Pons (tissue), 1 donor: ENCODE measurements around the gene PARL.
A peak's percentile ranks its signal among the peaks of the same experiment; 100 is the strongest.

ENCODE experiments used
- DNase-seq: peaks from one replicate; pipeline ENCODE4 v3.0.0-alpha.2; 2016; ENCODE audit warnings: low spot score

PARL gene

DNA sequence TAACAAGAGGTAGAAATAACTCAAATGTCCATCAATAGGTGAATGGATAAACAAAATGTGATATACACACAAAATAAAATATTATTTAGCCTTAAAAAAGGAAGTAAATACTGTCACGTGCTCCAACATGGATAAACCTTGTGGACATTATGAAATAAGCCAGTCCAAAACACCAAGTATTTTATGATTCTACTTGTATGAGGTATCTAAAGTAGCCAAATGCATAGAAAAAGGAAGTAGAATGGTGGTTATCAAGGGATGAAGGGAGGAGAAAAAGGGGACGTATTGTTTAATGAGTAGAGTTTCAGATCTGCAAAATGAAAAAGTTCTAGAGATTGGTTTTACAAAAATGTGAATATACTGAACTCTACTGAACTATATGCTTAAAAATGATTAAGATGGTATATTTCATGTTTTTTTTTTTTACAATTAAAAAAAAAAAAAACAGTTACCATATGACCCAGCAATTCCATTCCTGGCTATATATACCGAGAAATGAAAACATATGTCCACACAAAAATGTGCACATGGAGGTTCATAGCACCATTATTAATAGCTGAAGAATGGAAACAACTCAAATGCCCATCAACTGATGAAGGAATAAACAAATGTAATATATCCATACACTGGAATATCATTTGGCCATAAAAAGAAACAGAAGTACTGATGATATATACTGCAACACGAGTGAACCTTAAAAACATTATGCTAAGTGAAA, 30.2 kb downstream of the PARL start:
- DNase-seq: no peak

DNA sequence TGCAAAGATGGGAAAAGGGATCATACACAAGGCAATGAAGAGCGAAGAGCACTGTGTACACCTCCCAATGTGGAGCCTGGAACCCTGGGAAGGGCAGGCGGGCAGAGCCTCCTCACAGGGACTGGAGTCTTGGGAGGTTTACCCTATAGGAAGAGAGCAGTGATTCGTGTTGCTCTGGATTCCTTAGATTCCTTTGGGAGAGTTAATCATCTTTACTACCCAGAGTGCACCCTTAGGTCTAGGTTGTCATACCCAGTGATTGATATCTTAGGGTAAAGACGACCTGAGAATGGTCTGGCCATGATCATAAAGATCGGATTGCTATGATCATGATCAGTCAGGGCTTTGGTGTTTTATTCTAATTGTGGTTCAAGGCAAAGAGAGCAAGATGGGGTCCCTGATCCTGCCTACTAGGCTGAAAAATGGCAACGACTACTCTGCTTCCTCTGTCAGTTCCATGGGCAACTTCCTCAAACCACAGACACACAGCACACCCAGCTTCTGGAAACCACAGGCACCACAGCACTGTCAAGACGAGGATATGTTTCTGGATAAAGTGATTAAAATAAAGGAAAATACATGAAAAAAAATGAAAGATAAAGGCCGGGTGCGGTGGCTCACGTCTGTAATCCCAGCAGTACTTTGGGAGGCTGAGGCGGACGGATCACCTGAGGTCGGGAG, 38.9 kb downstream of the PARL start:
- DNase-seq: no peak

DNA sequence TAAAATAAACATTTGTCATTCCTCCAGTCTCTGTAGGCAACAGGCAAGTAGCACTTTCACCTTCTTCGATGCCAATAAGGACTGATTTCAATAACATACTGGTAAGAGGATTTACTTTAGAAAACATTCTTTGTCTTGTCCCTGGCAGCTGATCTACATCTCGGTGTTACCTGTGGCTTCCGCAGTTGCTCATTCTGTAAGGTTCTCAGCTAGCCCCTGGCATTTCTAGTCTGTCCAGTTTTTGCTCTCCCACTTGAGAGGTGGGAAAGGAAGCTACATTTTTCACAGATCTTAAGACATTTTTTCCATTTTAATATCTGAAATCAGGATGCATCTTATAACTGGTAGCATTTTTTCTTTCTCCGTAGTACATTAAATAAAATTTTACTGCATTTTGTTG, 39.6 kb downstream of the PARL start:
- DNase-seq: no peak

DNA sequence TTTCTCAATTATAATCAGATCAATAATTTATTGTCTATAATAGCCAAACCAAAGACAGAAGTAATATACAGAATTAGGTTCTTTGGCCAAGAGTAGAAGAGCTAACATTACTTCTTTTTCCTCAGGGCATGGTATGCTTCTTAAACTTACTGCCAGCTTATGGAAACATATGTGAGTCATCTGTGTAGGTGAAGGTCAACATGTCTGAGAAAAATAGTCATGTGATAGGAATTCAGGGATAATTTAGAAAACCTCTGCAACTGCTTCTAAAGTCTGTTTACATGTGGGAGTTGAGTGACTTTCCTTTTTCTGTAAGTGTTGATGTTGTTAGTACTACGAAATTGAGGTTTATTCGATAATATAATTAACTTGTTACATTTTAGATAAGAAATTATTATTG, 40.1 kb downstream of the PARL start:
- DNase-seq: no peak

DNA sequence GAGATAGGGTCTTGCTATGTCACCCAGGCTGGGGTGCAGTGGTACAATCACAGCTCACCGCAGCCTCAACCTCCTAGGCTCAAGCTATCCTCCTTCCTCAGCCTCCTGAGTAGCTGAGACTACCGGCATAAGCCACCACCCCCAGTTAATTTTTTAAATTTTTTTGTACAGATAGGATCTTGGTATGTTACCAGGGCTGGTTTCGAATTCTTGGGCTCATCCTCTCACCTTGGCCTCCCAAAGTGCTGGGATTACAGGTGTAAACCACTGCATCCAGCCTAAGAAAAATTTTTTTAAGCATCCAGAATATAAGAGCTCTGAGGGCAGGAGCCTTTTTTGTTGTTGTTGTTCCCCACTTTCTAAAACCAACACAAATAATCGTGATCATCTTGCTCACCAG, 44.9 kb downstream of the PARL start:
- DNase-seq: no peak

DNA sequence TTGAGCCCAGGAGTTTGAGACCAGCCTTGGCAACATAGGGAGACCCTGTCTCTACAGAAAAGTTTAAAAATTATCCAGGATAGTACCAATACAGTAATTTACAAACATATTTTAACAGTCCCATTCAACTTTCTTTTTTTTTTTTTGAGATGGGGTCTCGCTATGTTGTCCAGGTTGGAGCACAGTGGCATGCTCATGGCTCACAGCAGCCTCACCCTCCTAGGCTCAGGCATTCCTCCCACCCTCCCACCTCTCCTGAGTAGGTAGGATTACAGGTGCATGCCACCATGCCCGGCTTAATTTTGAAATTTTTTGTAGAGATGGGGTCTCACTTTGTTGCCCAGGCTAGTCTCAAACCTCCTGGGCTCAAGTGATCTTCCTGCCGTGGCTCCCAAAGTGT, 46.8 kb downstream of the PARL start:
- no peak for DNase-seq

DNA sequence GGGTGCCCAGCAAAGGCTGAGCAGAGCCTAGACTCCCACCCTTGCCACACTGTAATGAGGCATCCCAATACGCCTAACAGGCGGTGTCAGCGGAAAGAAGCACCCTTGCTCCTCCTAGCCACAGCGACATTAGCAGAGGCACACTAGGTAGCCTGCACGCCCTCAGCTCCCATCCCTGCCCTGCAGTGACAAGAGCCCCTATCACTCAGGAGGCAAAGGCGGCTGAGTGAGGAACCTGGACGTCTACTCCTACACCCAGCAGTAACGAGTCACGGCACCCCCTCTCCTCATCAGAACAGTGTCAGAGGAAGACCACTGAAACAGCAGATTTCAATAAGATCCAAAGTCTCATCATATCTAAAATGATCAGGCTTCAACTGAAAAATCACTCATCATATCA, 47.3 kb downstream of the PARL start:
- no peak for DNase-seq

DNA sequence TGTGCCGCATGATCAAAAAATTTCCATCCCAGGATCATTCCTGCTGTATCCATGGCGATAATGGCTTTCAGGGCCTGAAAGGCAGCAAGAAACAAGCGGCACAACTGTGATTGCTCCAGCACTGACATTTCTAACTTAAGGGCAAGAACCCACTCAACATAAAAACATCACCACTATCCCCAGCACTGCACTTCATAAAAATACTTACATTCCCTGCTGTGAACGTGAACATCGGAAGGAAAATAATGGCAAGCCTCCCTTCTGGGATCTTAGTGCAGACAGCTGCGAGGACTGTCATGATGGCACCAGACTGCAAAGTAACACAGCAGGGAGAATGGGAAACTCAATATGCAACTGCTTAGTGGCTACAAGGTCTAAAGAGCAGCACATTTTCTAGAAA, 51.2 kb downstream of the PARL start:
- DNase-seq: no peak

DNA sequence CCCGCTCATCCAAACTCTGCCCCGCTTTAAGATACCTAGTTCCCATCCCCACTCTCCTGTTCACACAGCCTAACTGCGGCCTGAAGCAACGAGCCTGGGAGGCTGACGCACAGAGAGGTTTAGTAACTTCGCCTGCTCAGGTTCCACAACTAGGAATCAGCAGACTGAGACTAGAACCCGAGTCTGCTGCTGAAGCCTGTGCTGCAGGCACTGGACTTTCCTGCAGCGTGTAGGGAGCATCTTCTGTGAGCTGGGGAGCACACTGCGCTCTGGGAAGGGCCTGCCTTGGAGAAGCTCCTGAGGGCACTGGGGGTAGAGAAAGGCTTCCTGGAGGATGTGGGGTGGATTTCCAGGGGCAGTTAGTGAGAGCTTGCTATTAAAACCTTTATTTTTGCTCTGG, 54.5 kb downstream of the PARL start:
- DNase-seq: no peak

DNA sequence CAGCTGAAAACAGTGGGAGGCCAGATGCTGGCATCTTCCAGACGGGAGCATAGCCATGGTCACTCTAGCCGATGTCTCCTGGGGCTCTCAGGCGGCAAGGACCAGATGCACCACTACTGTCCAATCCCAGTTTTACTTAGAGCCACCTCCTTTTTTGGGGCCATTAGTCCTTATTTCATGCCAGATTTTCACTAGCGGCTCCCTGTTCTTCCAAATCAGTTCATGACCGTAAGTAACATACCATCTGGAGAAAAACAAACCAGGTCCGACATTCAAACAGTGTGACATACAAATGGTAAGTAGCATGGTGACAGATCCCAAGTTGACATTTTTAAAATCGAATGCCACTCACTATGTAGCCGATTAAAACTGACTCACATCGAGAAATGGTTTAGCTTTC, 55.2 kb downstream of the PARL start:
- DNase-seq: no peak

DNA sequence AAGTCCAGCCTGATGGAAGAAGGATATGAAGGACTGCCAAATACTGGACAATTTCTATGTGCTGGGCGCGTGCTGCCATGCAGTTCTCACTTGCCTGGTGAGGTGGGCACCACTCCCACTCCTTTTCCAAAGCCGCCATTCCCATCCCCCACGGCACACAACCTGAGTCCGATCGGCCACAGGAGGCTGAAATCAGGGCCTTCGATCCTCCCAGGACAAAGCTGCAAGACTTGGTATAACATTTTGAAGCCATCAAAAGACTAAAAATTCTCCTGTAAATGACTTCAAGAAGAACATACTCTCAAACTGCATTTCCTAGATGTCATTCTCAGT, 56.2 kb downstream of the PARL start:
- DNase-seq: no peak

DNA sequence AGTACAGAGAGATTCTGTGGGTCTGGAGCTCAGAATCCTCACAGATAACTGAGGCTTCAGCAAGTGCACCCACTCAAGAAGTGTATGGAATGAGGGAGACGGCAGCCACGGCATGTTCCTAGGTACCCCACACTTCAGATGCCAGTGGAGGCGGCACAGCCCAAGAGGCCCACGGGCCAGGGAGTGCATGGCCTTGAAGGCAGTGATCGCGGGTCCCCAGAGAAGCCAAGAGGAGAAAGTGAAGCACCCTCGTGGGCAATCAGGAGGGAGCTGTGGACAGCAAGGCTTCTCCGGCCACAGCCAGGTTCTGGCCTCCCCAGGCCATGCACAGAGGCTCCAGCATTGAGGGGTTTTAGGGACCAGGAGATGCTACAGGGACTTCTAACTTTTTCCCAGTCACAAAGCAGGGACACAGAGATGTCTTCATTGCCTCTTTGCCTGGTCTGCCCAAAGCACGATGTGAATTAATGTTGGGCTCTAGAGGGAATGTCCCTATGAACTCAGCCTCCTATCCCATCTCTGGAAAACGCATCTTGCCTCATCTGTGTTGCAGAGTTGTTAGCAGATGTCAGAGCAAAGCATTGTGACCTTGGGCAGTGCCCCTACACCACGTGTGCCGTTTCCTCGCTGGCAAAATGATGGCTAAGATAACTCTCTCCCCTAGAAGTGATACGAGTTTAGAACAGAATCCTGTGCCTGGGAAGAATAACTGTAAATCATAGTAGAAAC, 56.7 kb downstream of the PARL start:
- no peak for DNase-seq

DNA sequence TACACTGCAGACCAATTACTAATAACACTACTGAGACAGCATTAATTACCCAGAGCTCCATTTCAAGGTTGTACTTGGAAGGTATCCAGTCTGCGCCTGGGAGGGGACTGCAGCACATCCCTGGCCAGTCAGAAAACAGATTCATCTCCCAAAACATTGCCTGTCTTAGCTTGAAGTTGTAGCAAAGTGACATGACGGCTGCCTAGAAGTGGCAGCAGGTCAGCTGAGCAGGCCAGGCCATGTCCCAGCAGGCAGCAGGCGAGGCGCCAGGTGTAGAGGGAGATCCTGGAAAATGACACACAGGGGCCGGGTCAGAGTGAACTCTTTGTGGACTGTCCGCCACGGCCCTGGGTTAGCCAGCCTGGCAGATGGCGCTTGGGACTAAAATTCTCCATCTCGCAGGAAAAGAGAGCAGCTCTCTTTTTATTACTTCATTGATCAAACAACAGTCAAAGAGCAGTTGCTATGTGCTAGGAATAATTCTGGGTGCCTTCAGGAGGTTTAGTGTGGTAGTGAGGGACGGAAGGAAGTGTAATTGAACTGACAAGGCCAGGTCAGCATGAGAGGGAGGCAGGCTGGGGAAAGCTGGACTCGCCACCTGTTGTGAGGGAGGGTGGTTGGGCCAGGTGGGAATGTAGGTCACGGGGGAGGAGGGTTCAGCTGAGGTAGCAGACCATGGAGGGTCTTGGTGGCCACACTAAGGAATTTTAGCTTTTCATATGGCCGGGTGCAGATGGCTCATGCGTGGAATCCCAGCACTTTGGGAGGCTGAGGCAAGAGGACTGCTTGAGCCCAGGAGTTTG, 58.0 kb downstream of the PARL start:
- no peak for DNase-seq

DNA sequence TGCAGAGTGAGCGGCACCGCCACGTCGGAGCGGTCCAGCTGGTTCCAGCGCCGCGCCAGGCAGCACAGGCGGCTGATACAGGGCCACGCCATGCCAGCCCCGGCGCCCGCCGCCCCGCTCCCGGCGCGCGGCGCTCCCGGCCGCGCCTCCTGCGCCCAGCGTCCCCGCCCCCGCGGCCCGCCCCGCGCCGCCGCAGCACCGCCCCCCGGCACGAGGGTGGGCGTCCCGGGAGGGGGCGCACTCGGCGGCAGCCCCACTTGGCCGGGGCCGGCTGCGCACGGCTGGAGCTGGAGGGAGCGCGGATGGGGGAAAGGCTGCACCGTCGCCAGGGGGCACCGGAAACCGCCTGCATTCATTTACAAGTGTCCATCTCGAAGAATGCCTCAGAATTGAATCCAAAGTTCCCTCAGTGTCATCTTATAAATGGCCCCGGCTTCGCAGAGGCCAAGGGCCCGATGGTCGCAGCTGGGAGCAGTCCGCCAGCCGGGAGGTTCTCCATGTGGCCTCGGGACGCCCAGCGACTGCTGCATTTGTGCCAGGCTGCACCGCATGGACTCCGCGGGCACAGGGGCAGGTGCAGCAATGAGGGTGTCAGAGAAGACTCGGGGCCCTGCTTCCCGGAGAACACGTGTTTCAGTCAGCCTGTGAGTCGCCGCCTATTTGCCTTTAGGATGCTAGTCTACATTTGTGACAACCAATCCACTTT, 59.1 kb downstream of the PARL start, which contains the start of gene MAP6D1:
Gene MAP6D1, minus strand, starts transcription at position 122 of the 706 bp plus-strand sequence. Its CDS starts 30 bp downstream, at position 92.
- peak; percentile 83 for DNase-seq

DNA sequence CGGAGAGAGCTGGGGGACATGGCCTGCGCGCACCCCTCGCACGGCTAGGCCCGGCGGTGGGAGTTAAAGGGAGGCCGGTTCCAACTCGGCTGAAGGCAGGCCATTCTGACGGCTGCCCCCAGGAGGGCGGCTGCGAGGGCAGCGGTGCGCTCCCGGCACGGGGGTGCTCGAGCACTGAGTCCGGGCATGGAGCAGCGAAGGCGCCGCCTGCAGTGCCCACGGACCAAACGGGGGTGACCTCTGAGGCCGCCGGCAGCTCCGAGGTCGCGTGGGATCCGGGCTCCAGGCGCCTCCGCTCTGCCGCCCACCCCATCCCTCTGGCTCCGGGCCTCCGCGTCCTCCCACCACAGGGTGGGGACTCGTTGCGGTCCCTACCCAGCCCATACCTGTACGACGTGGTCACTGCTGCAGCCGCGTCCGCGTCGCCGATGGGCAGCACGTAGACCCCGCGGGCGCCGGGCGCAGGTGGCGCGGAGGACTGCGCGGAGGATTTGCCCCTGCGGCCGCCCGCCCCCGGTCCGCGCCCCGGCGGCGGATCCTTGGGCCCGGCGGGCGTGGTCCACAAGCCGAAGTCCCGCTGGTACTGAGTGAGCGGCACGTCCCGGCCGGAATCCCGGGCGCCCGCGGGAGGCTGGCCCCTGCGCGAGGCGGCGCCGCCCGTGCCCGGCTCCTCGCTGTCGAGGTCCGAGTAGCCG, 59.8 kb downstream of the PARL start:
- DNase-seq: no peak

DNA sequence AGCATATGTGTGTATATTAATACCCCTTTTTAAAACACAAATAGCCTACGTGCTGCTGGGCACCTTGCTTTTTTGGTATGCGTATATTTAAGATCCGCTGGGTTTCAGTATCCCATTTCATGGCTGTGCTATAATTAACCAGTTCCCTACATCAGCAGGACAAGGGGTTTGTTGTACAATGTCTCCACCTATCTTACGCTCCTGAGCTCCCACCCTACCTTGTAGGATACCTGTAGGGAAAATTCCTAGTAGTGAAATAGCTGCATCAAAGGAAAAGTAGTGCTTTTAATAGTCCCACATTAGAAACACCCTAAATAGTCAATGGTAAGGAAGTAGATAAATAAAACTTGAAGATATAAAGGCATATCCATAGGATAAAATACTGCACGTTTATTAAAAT, 60.7 kb downstream of the PARL start:
- DNase-seq: no peak

DNA sequence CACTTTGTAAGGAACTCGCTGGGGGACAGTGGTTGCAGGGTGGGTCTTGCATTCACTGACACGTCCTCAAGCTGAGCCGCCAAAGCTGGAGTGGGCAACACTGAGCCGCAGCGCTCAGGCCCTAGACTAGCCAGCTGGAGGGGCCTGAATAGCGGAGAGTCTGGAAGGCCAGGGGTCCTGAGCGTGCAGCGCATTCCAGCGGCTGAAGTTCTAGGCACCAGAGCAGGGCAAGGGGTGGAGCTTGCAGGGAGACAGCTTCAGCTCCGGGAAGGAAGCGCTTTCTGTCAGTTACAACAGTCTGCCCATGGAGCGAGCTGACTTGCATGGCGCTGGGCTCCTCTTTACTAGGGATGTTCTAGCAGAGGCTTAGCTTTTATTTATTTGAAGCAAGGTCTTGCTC, 62.0 kb downstream of the PARL start:
- peak; percentile 82 for DNase-seq

DNA sequence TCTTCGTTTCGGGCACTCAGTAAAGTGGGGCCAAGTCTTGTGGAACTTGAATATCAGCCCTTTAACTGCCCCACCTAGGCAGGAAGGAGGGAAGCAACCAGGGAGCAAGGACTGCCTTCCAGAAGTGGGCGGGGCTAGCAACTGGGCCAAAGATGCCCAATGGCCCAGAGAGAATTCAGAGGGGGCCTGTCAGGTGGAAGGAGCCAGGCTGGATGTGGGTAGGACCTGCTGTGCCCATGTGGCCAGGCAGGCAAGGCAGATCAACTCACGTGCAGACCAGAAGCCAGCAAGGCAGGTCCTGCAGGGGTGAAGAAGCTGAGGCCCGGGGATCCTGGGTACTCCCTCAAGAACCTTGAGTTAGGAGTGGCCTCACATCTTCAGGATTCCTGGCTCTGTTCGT, 64.8 kb downstream of the PARL start:
- DNase-seq: no peak

DNA sequence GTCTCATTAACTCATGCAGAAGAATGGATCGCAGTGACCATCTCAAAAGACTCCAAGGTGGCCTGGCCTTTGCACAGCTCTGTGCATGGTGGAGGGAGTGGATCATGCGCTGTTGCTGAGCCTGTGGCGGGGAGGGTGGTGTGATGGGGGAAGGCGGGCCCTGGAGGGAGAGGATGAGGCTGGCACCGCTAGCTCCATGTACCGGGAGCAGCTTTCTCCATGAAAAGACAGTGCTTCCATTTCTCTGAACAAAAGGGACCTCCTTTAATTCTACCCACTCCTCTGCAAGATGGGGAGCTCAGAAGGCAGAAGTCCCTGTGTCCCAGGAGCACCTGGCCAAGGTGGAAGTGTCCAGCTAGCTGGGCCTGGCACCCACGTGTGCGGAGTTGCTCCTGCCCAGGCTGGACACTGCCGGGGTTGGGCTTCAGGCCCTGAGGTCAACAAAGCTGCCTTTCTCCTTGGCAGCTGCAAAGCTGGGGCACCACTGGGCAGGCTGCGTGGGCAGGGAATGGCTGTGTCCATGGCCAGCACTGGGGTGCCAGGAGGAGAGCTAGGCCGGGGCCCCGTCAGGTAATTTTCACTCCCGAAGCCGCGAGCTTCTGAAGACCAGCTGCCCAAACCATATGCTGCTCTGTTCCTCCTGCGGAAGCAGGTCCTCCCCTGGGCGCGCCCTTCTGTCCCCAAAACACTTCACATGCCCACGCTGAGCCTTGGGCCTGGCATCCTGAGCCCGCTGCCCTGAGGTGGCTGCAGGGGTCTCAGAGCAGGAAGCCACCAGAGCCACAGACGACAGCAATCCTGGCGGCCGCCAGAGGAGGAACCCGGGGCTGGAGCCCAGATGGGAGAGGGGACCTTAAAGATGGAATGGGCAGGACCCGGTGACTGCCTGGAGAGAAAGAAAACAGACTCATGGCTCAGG, 65.7 kb downstream of the PARL start:
- DNase-seq: peak; percentile 96

DNA sequence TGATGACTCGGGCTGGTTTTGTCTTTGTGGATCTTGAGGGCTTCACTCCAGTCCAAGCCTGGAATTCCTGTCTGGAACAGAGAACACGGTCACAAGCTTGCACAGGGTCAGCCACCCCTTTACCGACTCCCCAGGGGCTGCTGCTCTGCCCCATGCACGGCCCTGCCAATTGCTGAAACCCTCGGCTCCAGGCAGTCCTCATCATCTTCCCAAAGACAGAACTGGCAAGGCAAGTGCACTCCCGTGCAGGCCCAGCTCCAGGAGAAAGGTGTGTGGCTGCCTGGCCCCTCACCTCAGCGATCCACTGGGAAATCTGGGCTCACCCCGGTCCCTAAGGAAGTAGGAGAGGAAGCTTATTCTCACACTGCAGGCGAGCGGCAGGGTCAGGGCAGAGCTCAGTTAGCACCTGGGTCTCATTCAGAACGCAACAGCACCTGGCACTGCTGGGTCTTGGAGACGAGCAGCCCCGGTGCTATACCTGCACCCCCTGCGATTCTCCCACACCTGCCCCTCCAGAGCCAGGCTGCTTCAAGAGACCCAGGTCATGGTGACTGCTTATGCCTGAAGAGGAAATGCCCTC, 66.5 kb downstream of the PARL start:
- DNase-seq: no peak
